Measurements from ENCODE around the gene MAD1L1. TPM values are rescaled to one million over a fixed set of nuclear protein-coding genes. Genes with fewer than 3 reads are reported as not detected.

MAD1L1 gene
- total and polyA plus RNA-seq, 4 donors: 12.8 to 20.7 (median 16.5) TPM

- TF ChIP-seq CTCF (IDR thresholded peaks at IDR 0.05; ENCODE audit: low read depth, low read length, missing input control) (no peak), JUND (IDR thresholded peaks at IDR 0.05) (no peak), EGR1 (IDR thresholded peaks at IDR 0.05; ENCODE audit: low read depth in 2 of 2) (no peak)
Measured at GRCh38 chr7:1906087-1906830, 326.5 kb downstream of the MAD1L1 start (continued).

GRCh38 chr7:1902231-1902855 is 330.4 kb downstream of the MAD1L1 start:
- Histone ChIP-seq H3K36me3 (ENCODE audit: control insufficient read depth in 4 of 4, insufficient read depth in 3 of 4, low read depth in 1 of 4, low read length in 3 of 4) (peaks cover 0 to 3% (median 0%) of the 10 kb centered on the region in 4 donors), H3K9me3 (ENCODE audit: control insufficient read depth in 4 of 4, low read length in 3 of 4) (no peaks in the 10 kb centered on the region), H3K9ac (ENCODE audit: low read depth in 1 of 2, low read length in 2 of 2) (no peak overlapping the region), H3K4me3 (ENCODE audit: low read depth in 1 of 3, low read length in 3 of 3) (no peak overlapping the region), H3K27me3 (ENCODE audit: control insufficient read depth in 4 of 4, insufficient read depth in 4 of 4, low read length in 3 of 4) (no peaks in the 10 kb centered on the region), H3K27ac (ENCODE audit: low read depth in 1 of 2, low read length in 2 of 2) (no peak overlapping the region), H3K4me1 (ENCODE audit: control insufficient read depth in 4 of 4, insufficient read depth in 4 of 4, low read length in 3 of 4) (no peaks in the 10 kb centered on the region)
- no peak for DNase-seq (ENCODE audit: low spot score)
- no peak for TF ChIP-seq GABPA (IDR thresholded peaks at IDR 0.05 in 1 of 2, conservative IDR thresholded peaks at IDR 0.05 in 1 of 2)
- TF ChIP-seq ATF3 (IDR thresholded peaks at IDR 0.05): no peak
- no peak for TF ChIP-seq EGR1 (IDR thresholded peaks at IDR 0.05; ENCODE audit: low read depth in 2 of 2)
- TF ChIP-seq RAD21 (IDR thresholded peaks at IDR 0.05): no peak
- no peak for TF ChIP-seq ZBTB33 (IDR thresholded peaks at IDR 0.05)
- no peak for TF ChIP-seq HNF4A (conservative IDR thresholded peaks at IDR 0.05)
- TF ChIP-seq JUND (IDR thresholded peaks at IDR 0.05): no peak
- TF ChIP-seq SP1 (IDR thresholded peaks at IDR 0.05): no peak
- no peak for TF ChIP-seq YY1 (IDR thresholded peaks at IDR 0.05)
- WGBS: 90% methylated on average over 26 of the region's 26 CpGs

GRCh38 chr7:1901431-1902210 is 331.1 kb downstream of the MAD1L1 start:
- no peaks in the 10 kb centered on the region for H3K9me3 ChIP-seq (ENCODE audit: control insufficient read depth in 4 of 4, low read length in 3 of 4)
- WGBS: 92% methylated on average over 18 of the region's 18 CpGs
- no peak overlapping the region for H3K4me3 ChIP-seq (ENCODE audit: low read depth in 1 of 3, low read length in 3 of 3)
- H3K9ac ChIP-seq (ENCODE audit: low read depth in 1 of 2, low read length in 2 of 2): no peak overlapping the region
- no peaks in the 10 kb centered on the region for H3K4me1 ChIP-seq (ENCODE audit: control insufficient read depth in 4 of 4, insufficient read depth in 4 of 4, low read length in 3 of 4)
- H3K36me3 ChIP-seq (ENCODE audit: control insufficient read depth in 4 of 4, insufficient read depth in 3 of 4, low read depth in 1 of 4, low read length in 3 of 4): peaks cover 0 to 3% (median 0%) of the 10 kb centered on the region in 4 donors
- H3K27me3 ChIP-seq (ENCODE audit: control insufficient read depth in 4 of 4, insufficient read depth in 4 of 4, low read length in 3 of 4): no peaks in the 10 kb centered on the region
- no peak for TF ChIP-seq HNF4G (IDR thresholded peaks at IDR 0.05)
- no peak for TF ChIP-seq REST (IDR thresholded peaks at IDR 0.05)
- TF ChIP-seq TAF1 (conservative IDR thresholded peaks at IDR 0.05): no peak
- TF ChIP-seq FOXA1 (IDR thresholded peaks at IDR 0.05): no peak
- no peak for TF ChIP-seq GABPA (IDR thresholded peaks at IDR 0.05 in 1 of 2, conservative IDR thresholded peaks at IDR 0.05 in 1 of 2)
- no peak for TF ChIP-seq CTCF (IDR thresholded peaks at IDR 0.05; ENCODE audit: low read depth, low read length, missing input control)
- H3K27ac ChIP-seq (ENCODE audit: low read depth in 1 of 2, low read length in 2 of 2): no peak overlapping the region
- DNase-seq (ENCODE audit: low spot score): no peak
